OCI-LY3 (cell line): ENCODE data around the gene BLCAP.

Experiments
- H2AFZ ChIP-seq: fragments of 200-600, 300-600 bp; shearing (Covaris generic); 2 replicates; pipeline ENCODE4 v1.6.0; 2014; ENCODE audit warnings: antibody characterized with exemption, low read depth, low read length
- H3K27ac ChIP-seq: fragments of 200-600, 300-600 bp; sonication (generic); 2 replicates; pipeline ENCODE4 v1.5.1; 2014; ENCODE audit warnings: mild to moderate bottlenecking, low read length, moderate library complexity, mixed read lengths
- H3K27me3 ChIP-seq: fragments of 200-600, 300-600 bp; sonication (generic); 2 replicates; pipeline ENCODE4 v1.6.1; 2014; ENCODE audit warnings: low read depth, low read length, mixed read lengths
- H3K36me3 ChIP-seq: fragments of 200-600, 300-600 bp; sonication (generic); replicated peaks from 2 replicates; pipeline ENCODE3; 2014; ENCODE audit warnings: low read depth, low read length, mixed read lengths
- H3K4me1 ChIP-seq: fragments of 300-600, 200-600 bp; sonication (generic); 2 replicates; pipeline ENCODE4 v1.6.1; 2014; ENCODE audit warnings: low read length, mixed read lengths
- H3K4me2 ChIP-seq: fragments of 200-600, 300-600 bp; sonication (generic); 2 replicates; pipeline ENCODE4 v1.6.1; 2014; ENCODE audit warnings: low read length, mixed read lengths
- H3K4me3 ChIP-seq: fragments of 300-600, 200-600 bp; sonication (generic); 2 replicates; pipeline ENCODE4 v1.5.1; 2014; ENCODE audit warnings: antibody characterized with exemption, mild to moderate bottlenecking, low read length, moderate library complexity
- H3K79me2 ChIP-seq: fragments of 300-600, 200-600 bp; shearing (Covaris generic); 2 replicates; pipeline ENCODE4 v1.6.1; 2014; ENCODE audit warnings: mild to moderate bottlenecking, low read length, mixed read lengths
- H3K9ac ChIP-seq: fragments of 300-600, 200-600 bp; shearing (Covaris generic); 2 replicates; pipeline ENCODE4 v1.6.0; 2014; ENCODE audit warnings: mild to moderate bottlenecking, low read length, moderate library complexity
- H3K9me3 ChIP-seq: fragments of 200-600, 300-600 bp; shearing (Covaris generic); 2 replicates; pipeline ENCODE4 v1.6.1; 2014; ENCODE audit warnings: low read length, mixed read lengths; ENCODE audit not compliant: insufficient read depth
- H4K20me1 ChIP-seq: fragments of 200-600, 300-600 bp; sonication (generic); 2 replicates; pipeline ENCODE4 v1.6.1; 2016; ENCODE audit warnings: low read length, mixed read lengths; ENCODE audit not compliant: insufficient read depth
- CTCF ChIP-seq: fragments of 200-600, 300-600 bp; sonication (generic); IDR thresholded peaks from 2 replicates; pipeline ENCODE4 v1.5.1; 2014; ENCODE audit warnings: antibody characterized with exemption, low read length, low read depth
- EZH2phosphoT487 ChIP-seq: fragments of 200-600 bp; shearing (Covaris generic); IDR thresholded peaks from 2 replicates; pipeline ENCODE4 v1.6.1; 2018; ENCODE audit warnings: antibody characterized with exemption, mixed run types, low read depth

The BLCAP gene

DNA sequence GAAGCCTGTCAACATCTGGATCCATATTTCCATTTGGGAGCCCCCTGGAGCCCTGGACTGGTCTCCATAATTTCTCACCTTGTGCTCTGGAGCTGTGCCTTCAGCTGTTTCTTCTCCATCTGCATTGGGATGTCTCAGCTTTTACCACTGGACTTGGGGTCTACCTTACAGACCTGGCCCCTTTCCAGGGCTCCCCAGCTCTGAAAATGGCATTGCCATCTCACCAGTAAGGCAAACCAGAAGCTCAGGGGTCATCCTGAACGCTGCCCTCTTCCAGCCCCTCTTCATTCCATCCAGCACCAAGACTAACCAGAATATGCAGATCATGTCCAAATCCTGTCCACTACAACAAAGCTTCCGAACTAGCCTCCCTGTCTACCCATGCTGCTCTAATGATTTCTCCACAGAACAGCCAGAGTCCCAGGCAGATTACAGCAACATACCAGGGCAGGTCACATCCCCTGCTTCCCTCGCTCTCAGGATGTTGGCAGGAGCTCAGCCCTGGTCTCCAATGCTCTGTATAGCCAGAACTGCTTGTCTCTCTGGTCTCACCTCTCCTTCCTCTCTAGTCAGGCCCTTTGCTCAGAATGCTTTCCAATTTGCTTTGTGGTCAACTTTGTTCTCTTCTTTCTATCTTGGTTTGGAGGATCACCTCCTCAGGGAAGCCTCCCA lies 24.3 kb downstream of the BLCAP start:
- Histone ChIP-seq H3K27ac (no peak overlapping the region), H3K9ac (no peak overlapping the region), H3K27me3 (no peaks in the 10 kb centered on the region), H3K4me2 (no peak overlapping the region), H3K9me3 (no peaks in the 10 kb centered on the region), H3K36me3 (no peaks in the 10 kb centered on the region), H3K79me2 (no peaks in the 10 kb centered on the region), H4K20me1 (no peaks in the 10 kb centered on the region), H3K4me1 (0 out of 2 replicates have a peak, but pooled peaks cover 4% of the 10 kb centered on the region), H3K4me3 (no peak overlapping the region), H2AFZ (no peak overlapping the region)
- TF ChIP-seq EZH2phosphoT487: no peak
- TF ChIP-seq CTCF: no peak

DNA sequence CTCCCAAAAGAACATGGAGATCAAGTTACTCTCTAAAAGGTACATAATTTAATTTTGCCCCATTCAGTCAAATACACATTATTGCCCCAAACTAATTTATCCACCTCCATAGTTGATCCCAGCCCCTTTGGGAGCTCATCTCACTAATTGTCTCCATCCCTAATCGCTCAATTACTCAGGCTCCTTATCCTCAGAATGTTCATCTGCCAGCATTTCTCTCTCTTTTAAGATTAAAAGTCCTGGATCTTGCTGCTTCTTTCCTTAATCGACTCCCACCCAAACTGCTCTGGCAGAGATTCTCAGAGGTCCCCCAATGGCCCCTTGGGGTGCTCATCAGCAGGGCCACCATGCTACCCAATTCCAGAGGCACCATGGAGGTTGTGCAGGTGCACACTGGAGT lies 25.0 kb downstream of the BLCAP start:
- Histone ChIP-seq H3K36me3 (no peaks in the 10 kb centered on the region), H2AFZ (no peak overlapping the region)

GRCh38 chr20:37501940-37502339 lies 25.7 kb downstream of the BLCAP start:
- TF ChIP-seq CTCF (no peak), EZH2phosphoT487 (no peak)
- Histone ChIP-seq H4K20me1 (no peaks in the 10 kb centered on the region), H2AFZ (no peak overlapping the region), H3K27me3 (no peaks in the 10 kb centered on the region), H3K27ac (no peak overlapping the region), H3K9me3 (no peaks in the 10 kb centered on the region), H3K4me3 (no peak overlapping the region), H3K9ac (no peak overlapping the region), H3K79me2 (no peaks in the 10 kb centered on the region), H3K4me1 (no peaks in the 10 kb centered on the region), H3K4me2 (no peak overlapping the region), H3K36me3 (no peaks in the 10 kb centered on the region)

More for the DNA sequence above, 25.0 kb downstream of the BLCAP start:
- no peaks in the 10 kb centered on the region for H4K20me1 ChIP-seq
- no peaks in the 10 kb centered on the region for H3K9me3 ChIP-seq
- no peak overlapping the region for H3K27ac ChIP-seq
- H3K4me2 ChIP-seq: no peak overlapping the region
- 0 out of 2 replicates have a peak, but pooled peaks cover 4% of the 10 kb centered on the region for H3K4me1 ChIP-seq
- TF ChIP-seq EZH2phosphoT487: no peak
- TF ChIP-seq CTCF: no peak
- no peak overlapping the region for H3K4me3 ChIP-seq
- no peaks in the 10 kb centered on the region for H3K27me3 ChIP-seq
- H3K9ac ChIP-seq: no peak overlapping the region
- H3K79me2 ChIP-seq: no peaks in the 10 kb centered on the region

DNA sequence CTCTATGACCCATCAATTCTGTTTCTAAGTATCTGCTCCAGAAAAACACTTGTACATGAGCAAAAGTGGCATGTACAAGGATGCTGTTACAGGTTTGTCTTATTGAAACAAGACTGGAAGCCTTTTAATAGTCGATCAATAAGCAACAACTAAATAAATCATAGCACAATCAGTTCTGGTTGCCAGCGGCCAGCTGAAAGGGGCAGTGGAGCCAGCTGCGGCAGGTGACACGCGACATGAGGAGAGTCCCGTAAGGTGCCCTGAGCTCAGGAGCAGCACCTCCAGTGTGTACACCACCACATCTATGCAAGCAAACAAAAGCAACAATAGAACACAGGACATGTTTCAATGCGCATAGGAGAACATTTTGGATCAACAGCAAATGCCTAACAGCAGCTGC lies 27.4 kb downstream of the BLCAP start:
- Histone ChIP-seq H3K36me3 (no peaks in the 10 kb centered on the region), H3K9ac (no peak overlapping the region), H3K9me3 (no peaks in the 10 kb centered on the region), H2AFZ (no peak overlapping the region), H3K4me2 (no peak overlapping the region), H3K4me1 (no peaks in the 10 kb centered on the region), H3K27me3 (peaks cover 6% of the 10 kb centered on the region; the same call in 1 of the 2 replicates), H3K79me2 (no peaks in the 10 kb centered on the region), H3K4me3 (no peak overlapping the region), H3K27ac (no peak overlapping the region), H4K20me1 (no peaks in the 10 kb centered on the region)
- TF ChIP-seq CTCF (no peak), EZH2phosphoT487 (no peak)
